HG02840 (cell line): Measurements from ENCODE around the gene RAVER2.
"Not testable (repeated sequence)": the region's sequence is repeated elsewhere in the genome, so short reads cannot be mapped to it uniquely, and the experiment has no call there.

Source experiments
- ATAC-seq: cut with Tn5 transposase; IDR thresholded peaks from one replicate; pipeline ENCODE4 v1.9.1; 2021; ENCODE audit warnings: mild to moderate bottlenecking, moderate library complexity, moderate number of reproducible peaks; ENCODE audit not compliant: unreplicated experiment, low FRiP score

The RAVER2 gene

GRCh38 chr1:64744492-64745180 is at the start of gene RAVER2:
Gene RAVER2 (plus strand): TSS chr1:64745075. CDS start chr1:64745173, 98 bp downstream.
- no peak for ATAC-seq

DNA sequence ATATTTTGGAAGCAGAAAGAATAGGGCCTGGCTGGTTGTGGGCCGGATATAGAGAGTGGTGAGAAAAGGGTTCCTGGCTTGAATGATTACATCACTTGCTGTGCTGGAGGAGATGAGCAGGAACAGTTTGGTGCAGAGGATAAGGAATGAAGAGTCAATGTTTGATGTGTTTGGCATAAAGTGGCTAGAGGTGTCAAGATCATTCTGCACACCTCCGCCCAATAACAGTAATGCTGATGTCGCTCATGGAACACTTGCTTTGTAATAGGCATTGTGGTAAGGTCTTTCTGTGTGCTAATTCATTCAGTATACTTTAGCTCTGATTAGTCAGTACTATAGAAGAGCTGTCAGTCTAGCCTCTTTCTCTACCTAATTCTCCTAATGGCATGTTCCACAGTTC is 48.0 kb upstream of the RAVER2 start:
- no peak for ATAC-seq

DNA sequence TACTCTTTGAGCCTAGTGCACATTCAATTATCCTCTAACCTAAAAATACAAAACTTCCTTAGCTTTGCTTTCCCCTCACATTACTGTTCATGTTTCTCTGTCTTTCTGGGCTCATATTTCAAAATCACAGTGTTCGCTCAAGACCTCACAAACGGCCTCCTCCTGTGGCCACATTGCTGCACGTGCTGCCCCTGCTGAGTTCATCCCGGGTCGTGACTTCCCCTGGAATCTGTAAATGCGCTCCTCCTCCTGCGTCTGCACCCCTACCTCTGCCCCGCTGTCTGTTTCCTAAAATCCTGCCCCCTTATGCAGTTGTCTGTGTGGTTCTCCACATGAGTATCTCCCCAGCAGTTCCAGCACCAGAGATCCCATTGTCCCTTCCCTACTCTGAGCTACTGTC is 45.5 kb upstream of the RAVER2 start:
- ATAC-seq = no peak

DNA sequence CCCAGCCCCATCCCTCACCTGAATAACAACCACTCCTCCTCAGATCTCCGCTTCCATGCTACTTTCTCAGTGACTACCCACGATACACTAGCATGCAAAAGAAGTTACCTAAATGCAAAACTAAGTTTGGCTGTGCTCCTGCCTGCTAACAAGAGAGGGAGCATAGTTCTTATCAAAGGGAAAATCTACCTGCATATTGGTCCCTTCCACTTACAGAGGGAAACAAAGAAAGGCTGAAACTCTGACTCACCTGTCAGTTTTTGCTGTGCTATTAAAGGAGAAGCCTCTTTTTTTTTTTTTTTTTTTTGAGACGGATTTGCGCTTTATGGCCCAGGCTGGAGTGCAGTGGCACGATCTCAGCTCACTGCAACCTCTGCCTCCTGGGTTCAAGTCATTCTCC is 43.8 kb upstream of the RAVER2 start:
- ATAC-seq = no peak

DNA sequence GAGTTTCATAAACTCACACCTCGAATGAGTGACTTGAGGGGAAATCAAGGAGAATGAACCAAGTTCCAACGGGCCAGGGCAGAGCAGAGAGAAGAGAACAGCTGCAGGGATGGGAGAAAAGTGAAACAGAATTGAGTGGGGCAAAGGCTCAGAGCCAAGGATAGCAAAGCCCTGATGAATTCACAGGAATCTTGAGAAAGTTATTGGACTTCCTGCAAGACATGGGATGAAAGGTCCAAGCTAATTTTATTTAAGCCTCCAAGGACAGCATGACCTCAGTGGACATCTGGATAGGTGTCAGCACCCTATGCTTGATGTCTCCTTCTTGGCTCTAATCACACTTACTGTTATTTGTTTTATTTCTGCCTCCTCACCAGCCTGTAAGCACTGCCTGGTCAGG is 43.0 kb upstream of the RAVER2 start:
- ATAC-seq = no peak

- not testable (repeated sequence) for ATAC-seq
These were observed 42.2 kb upstream of the RAVER2 start for GRCh38 chr1:64702670-64703069.

DNA sequence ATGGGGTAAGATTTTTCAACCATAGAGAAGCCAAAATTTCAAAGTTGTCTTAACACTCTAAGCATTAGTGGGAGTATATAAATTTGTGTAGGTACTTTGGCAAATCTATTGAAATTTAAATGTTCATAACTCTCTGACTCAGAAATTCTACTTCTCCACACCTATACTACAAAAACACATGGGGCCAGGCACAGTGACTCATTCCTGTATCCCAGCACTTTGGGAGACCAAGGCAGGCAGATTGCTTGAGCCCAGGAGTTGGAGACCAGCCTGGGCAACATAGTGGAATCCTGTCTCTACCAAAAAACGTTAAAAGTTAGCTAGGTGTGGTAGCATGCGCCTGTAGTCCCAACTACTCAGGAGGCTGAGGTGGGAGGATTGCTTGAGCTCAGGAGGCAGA is 41.3 kb upstream of the RAVER2 start:
- no peak for ATAC-seq

DNA sequence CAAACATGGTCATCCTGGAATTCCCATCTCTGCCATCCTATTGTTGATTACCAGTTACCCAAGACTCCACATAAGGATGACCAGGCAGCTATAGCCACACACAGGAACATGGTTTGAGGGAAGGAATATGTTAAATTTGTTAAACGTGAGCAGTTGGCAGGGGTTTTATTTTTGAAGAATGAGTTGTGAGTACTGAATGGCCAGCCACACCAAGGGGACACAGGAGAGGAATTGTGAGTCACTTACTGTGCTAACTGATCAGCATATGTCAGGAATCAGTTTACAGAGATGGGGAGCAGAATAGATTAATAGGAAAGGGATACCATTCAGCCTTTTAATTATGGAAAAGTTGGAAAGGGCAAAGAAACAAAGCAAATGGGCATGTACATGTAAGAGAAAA is 39.3 kb upstream of the RAVER2 start:
- ATAC-seq = no peak

GRCh38 chr1:64711266-64711665 is 33.6 kb upstream of the RAVER2 start:
- ATAC-seq = no peak

DNA sequence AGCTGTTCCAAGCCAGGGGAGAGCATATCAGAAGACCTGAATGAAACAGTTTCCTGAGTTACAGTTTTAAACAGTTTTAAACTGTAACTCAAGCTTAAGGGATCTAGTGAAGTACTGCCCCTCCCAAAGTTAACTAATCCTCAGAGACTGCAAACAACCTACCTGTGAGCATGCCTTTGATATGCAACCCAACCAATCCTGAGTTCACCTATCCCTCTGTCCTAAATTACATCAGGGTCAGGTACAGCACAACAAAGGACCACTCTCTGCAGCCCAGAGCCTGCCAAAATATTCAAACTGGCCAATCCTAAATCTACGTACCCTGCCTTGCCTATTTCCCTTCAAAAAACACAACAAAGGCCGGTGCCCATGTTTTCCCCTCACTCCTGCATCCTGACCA is 32.8 kb upstream of the RAVER2 start:
- no peak for ATAC-seq

DNA sequence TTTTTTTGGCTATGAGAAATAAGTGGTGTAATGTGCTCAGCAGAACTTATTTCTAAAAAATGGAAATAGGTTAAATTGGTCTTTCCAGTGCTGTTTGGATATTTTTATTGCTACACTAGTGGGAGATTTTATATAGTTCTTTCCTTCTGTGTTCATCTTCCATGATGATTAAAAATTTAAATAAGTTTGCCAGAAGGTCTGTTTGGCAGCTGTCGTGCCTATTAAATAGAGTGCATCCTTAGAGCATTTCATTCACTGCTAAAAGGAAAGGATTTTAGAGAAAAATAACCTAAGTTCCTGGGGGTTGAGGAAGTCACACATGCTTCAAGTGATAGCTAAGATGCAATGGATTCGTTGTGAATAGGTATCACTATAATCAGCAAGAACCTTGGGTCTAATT is 29.7 kb upstream of the RAVER2 start:
- ATAC-seq = no peak

- no peak for ATAC-seq
These were observed 23.7 kb upstream of the RAVER2 start for GRCh38 chr1:64721135-64721534.

GRCh38 chr1:64721576-64722145 is 23.2 kb upstream of the RAVER2 start:
- ATAC-seq = no peak

DNA sequence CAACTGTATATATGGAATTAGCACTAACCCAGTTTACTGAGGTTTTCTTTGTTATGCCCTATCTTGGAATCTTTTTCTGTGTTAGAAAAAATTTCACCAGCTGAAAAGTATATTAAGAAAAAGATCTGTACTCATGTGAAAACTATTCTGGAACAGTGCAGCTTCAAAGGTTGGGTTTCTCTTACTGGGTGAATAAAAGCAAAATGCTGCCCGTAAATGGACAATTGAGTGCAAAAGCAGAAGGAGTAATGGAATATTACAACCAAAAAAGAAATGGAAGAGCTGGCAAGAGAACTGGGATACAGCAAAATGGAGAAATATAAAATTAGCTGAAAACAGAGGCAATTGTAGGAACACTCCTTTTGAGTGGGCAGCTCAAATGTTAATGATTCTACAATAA is 17.0 kb upstream of the RAVER2 start:
- ATAC-seq = no peak

DNA sequence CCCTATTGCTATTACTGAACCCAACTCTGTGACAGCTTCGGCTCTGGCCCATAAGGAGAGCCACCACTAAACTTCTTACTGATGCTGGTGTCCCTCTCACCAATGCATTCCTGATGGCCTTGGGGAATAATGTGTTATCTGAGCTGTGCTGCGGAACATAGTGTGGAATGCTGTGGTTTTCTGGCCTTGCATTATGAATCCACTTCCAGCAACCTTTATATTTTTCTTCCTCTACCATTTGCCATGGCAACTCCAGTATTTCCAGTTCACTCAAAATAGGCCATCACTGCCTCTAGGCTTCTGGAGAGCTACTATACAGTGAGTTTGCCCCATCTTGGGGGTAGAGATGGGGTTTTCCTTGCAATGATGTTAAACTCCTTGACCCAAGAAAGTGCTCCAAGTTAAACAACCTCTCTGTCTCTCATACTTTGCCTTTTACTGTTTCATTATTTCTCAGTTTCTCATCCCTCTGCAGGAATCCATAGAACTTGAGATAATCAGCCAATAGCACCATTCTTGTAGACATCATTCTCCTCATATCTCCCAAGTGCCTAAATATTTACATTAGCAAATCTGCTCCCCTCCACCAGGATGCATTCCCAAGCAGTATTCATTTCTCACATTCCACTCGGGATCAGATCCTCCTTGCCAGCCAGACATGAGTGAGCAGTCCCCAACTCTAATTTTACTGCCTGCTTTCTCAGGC is 11.1 kb upstream of the RAVER2 start:
- no peak for ATAC-seq

GRCh38 chr1:64734287-64734652 is 10.6 kb upstream of the RAVER2 start:
- no peak for ATAC-seq

- ATAC-seq = not testable (repeated sequence)
These were observed 4.2 kb upstream of the RAVER2 start for GRCh38 chr1:64740687-64741086.

GRCh38 chr1:64743954-64744491 is 852 bp upstream of the RAVER2 start:
- no peak for ATAC-seq

- ATAC-seq = no peak
These were observed 508 bp downstream of the RAVER2 start for GRCh38 chr1:64745181-64745985.

GRCh38 chr1:64745986-64746940 is 1.4 kb downstream of the RAVER2 start:
- no peak for ATAC-seq
